HuH-7 (cell line): ENCODE measurements around the gene PTAFR.

Experiments
- DNase-seq: peaks from one replicate; pipeline ENCODE4 v3.0.0; 2011; ENCODE audit warnings: low spot score

The PTAFR gene

GRCh38 chr1:28118640-28119307, 57.7 kb downstream of the PTAFR start:
- DNase-seq, result no peak

GRCh38 chr1:28115267-28115666, 61.2 kb downstream of the PTAFR start:
- DNase-seq, result no peak

GRCh38 chr1:28114844-28115243, 61.6 kb downstream of the PTAFR start:
- no peak for DNase-seq

GRCh38 chr1:28113242-28113572, 63.3 kb downstream of the PTAFR start:
- no peak for DNase-seq

GRCh38 chr1:28112388-28113241, 63.9 kb downstream of the PTAFR start:
- peak; percentile 34 for DNase-seq

GRCh38 chr1:28111157-28111556, 65.3 kb downstream of the PTAFR start:
- no peak for DNase-seq

GRCh38 chr1:28110555-28110954, 65.9 kb downstream of the PTAFR start:
- DNase-seq, result no peak

GRCh38 chr1:28109639-28110038, 66.9 kb downstream of the PTAFR start:
- DNase-seq, result no peak

- no peak for DNase-seq
Measured at GRCh38 chr1:28108001-28108400, 68.5 kb downstream of the PTAFR start.

- peak; percentile 52 for DNase-seq
Measured at GRCh38 chr1:28104866-28105467, 71.5 kb downstream of the PTAFR start.

GRCh38 chr1:28102189-28102588, 74.3 kb downstream of the PTAFR start:
- DNase-seq, result no peak

GRCh38 chr1:28099050-28099769, 77.3 kb downstream of the PTAFR start:
- DNase-seq, result no peak
